ENCODE data around the gene HOXC10. TPM values are rescaled to one million over a fixed set of nuclear protein-coding genes. Genes with fewer than 3 reads are reported as not detected.

Gene HOXC10
- total RNA-seq, 1 donor from 2014 or later = not detected

GRCh38 chr12:53982648-53983567 is 2.0 kb upstream of the HOXC10 start:
- H3K36me3 ChIP-seq (ENCODE audit: insufficient read depth, low read length) = no peaks in the 10 kb centered on the region
- peaks cover 22% of the 10 kb centered on the region for H3K9me3 Mint-ChIP-seq (ENCODE audit: unreplicated experiment)
- H3K79me2 ChIP-seq (ENCODE audit: insufficient read depth, low read length) = no peaks in the 10 kb centered on the region
- peaks cover 90% of the 10 kb centered on the region for H3K27me3 ChIP-seq (ENCODE audit: insufficient read depth, low read length)
- peak overlapping the region; percentile 58 for H3K27ac Mint-ChIP-seq (ENCODE audit: unreplicated experiment)
- H2AFZ ChIP-seq (ENCODE audit: low read depth, low read length) = no peak overlapping the region
- H3K4me1 ChIP-seq (ENCODE audit: insufficient read depth, low read length) = no peaks in the 10 kb centered on the region
- H3K4me3 ChIP-seq (ENCODE audit: insufficient read depth, low read depth, low read length) = no peak overlapping the region
- no peaks in the 10 kb centered on the region for H3K4me1 Mint-ChIP-seq (ENCODE audit: low read depth, unreplicated experiment)
- no peaks in the 10 kb centered on the region for H4K20me1 ChIP-seq (ENCODE audit: insufficient read depth, low read length)
- TF ChIP-seq CTCF (IDR thresholded peaks at IDR 0.05; ENCODE audit: insufficient read depth, low read depth, low read length) = no peak
- no peak for TF ChIP-seq EZH2 (IDR thresholded peaks at IDR 0.05; ENCODE audit: insufficient read depth, low read length)
- no peak for FAIRE-seq
- H3K27ac ChIP-seq (ENCODE audit: low read depth, low read length) = no peak overlapping the region
- peaks cover 85% of the 10 kb centered on the region for H3K27me3 Mint-ChIP-seq (ENCODE audit: low read depth, unreplicated experiment)
- no peak overlapping the region for H3K9ac ChIP-seq (ENCODE audit: low read length)
- DNase-seq (ENCODE audit: low read depth) = no peak
- H3K4me2 ChIP-seq (ENCODE audit: low read length) = no peak overlapping the region
- H3K4me3 Mint-ChIP-seq (ENCODE audit: unreplicated experiment) = no peak overlapping the region
- H3K36me3 Mint-ChIP-seq (ENCODE audit: low read depth, unreplicated experiment) = no peaks in the 10 kb centered on the region
- no peaks in the 10 kb centered on the region for H3K9me3 ChIP-seq (ENCODE audit: insufficient read depth, low read depth, low read length)

DNA sequence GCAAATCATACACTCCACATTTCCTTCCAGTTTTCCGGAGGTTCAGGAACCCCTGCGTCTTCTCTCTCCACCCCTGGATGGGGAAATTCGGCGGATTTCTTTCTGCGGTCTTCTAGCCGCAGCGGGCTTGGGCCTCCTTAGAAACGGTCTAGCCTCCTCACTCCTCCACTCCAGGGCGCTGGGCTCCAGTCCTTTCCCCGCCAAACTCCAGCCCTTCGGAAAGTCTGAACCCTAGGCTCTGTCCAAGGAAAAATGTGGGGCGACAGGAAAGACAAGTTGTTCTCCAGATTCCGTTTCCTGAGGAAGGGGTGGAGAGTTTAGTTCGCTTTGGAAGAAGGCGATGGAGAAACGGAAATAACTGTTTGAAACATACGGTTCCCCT is 1.4 kb upstream of the HOXC10 start:
- Mint-ChIP-seq H3K4me3 (ENCODE audit: unreplicated experiment) (no peak overlapping the region), H3K4me1 (ENCODE audit: low read depth, unreplicated experiment) (no peaks in the 10 kb centered on the region), H3K9me3 (ENCODE audit: unreplicated experiment) (peaks cover 20% of the 10 kb centered on the region), H3K36me3 (ENCODE audit: low read depth, unreplicated experiment) (no peaks in the 10 kb centered on the region), H3K27me3 (ENCODE audit: low read depth, unreplicated experiment) (peaks cover 85% of the 10 kb centered on the region), H3K27ac (ENCODE audit: unreplicated experiment) (peak overlapping the region; percentile 58)
- Histone ChIP-seq H3K4me2 (ENCODE audit: low read length) (no peak overlapping the region), H3K79me2 (ENCODE audit: insufficient read depth, low read length) (no peaks in the 10 kb centered on the region), H3K36me3 (ENCODE audit: insufficient read depth, low read length) (no peaks in the 10 kb centered on the region), H3K9ac (ENCODE audit: low read length) (no peak overlapping the region), H3K9me3 (ENCODE audit: insufficient read depth, low read depth, low read length) (no peaks in the 10 kb centered on the region), H3K27ac (ENCODE audit: low read depth, low read length) (no peak overlapping the region), H3K4me3 (ENCODE audit: insufficient read depth, low read depth, low read length) (no peak overlapping the region), H3K4me1 (ENCODE audit: insufficient read depth, low read length) (no peaks in the 10 kb centered on the region), H2AFZ (ENCODE audit: low read depth, low read length) (no peak overlapping the region), H3K27me3 (ENCODE audit: insufficient read depth, low read length) (peaks cover 92% of the 10 kb centered on the region), H4K20me1 (ENCODE audit: insufficient read depth, low read length) (no peaks in the 10 kb centered on the region)
- no peak for TF ChIP-seq CTCF (IDR thresholded peaks at IDR 0.05; ENCODE audit: insufficient read depth, low read depth, low read length)
- TF ChIP-seq EZH2 (IDR thresholded peaks at IDR 0.05; ENCODE audit: insufficient read depth, low read length) = no peak
- FAIRE-seq = no peak
- no peak for DNase-seq (ENCODE audit: low read depth)

All from astrocyte (in vitro differentiated cells and primary cell).